ENCODE data around the gene ZNF407.
"Not testable (repeated sequence)": the region's sequence is repeated elsewhere in the genome, so short reads cannot be mapped to it uniquely, and the experiment has no call there.

Gene ZNF407

DNA sequence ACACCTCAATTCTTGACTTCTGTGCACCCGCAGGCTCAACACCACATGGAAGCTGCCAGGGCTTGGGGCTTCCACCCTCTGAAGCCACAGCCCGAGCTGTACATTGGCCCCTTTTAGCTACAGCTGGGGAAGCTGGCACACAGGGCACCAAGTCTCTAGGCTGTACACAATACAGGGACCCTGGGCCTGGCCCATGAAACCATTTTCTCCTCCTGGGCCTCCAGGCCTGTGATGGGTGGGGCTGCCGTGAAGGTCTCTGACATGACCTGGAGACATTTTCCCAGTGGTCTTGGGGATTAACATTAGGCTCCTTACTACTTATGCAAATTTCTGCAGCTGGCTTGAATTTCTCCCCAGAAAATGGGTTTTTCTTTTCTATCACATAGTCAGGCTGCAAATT lies 31.7 kb upstream of the ZNF407 start:
- H3K4me1 Mint-ChIP-seq; H3K4me3 Mint-ChIP-seq; H3K9me3 Mint-ChIP-seq; H3K27ac Mint-ChIP-seq (ENCODE audit: low read depth); ATAC-seq (replicated peaks; ENCODE audit: extremely low read depth, poor library complexity, severe bottlenecking); DNase-seq (ENCODE audit: low spot score in 2 of 2); H3K36me3 Mint-ChIP-seq (ENCODE audit: insufficient read depth): not testable (repeated sequence)
- peaks cover 43% of the 10 kb centered on the region for H3K27me3 Mint-ChIP-seq

DNA sequence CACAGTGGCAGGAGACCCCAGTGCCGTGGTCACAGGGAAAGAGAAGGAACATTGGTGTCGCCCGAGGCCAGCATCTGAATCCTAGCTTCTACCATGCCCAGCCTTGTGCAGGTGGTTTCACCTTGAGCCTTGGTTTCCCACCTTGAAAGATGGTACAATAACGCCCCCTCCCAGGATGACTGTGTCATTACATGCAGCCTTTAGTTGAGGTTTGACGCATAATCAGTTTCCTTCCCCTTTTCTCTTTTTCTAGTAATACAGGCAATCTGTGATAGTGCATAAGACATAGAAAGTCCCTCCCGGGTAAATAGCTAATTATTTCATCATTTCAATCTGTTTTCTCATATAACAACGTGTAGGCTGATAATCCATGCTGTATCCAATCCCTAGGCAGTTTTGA lies 29.8 kb upstream of the ZNF407 start:
- DNase-seq (ENCODE audit: low spot score in 2 of 2) = no peak
- no peak overlapping the region for H3K27ac Mint-ChIP-seq (ENCODE audit: low read depth)
- ATAC-seq (replicated peaks; ENCODE audit: extremely low read depth, poor library complexity, severe bottlenecking) = no peak

DNA sequence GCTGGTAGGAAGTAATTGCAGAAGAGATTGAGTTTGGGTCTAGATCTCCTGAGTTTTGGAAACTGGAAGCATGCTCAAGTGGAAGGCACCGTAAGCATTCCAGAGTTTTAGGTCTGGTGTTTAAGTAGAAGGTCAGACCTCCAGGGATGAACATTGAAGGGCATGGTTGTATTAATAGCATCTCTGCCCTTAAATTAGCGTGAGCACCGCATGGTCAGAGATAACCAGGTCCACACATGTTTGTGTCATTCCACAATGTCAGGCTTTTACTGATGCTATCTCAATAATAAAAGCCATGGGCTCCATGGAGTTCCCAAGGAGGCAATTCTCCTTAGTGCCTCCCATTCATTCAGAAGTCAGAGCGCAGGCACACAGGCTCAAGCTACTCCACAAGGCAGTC lies 28.3 kb upstream of the ZNF407 start:
- Mint-ChIP-seq H3K4me3 (no peak overlapping the region), H3K27ac (ENCODE audit: low read depth) (no peak overlapping the region), H3K27me3 (peaks cover 45% of the 10 kb centered on the region), H3K4me1 (no peaks in the 10 kb centered on the region), H3K9me3 (no peaks in the 10 kb centered on the region), H3K36me3 (ENCODE audit: insufficient read depth) (peaks cover 2% of the 10 kb centered on the region)
- no peak for DNase-seq (ENCODE audit: low spot score in 2 of 2)
- ATAC-seq (replicated peaks; ENCODE audit: extremely low read depth, poor library complexity, severe bottlenecking) = no peak

More for the DNA sequence above, 29.8 kb upstream of the ZNF407 start:
- no peak overlapping the region for H3K4me3 Mint-ChIP-seq
- H3K4me1 Mint-ChIP-seq = no peaks in the 10 kb centered on the region
- H3K27me3 Mint-ChIP-seq = peaks cover 43% of the 10 kb centered on the region
- H3K9me3 Mint-ChIP-seq = no peaks in the 10 kb centered on the region
- peaks cover 2% of the 10 kb centered on the region for H3K36me3 Mint-ChIP-seq (ENCODE audit: insufficient read depth)

DNA sequence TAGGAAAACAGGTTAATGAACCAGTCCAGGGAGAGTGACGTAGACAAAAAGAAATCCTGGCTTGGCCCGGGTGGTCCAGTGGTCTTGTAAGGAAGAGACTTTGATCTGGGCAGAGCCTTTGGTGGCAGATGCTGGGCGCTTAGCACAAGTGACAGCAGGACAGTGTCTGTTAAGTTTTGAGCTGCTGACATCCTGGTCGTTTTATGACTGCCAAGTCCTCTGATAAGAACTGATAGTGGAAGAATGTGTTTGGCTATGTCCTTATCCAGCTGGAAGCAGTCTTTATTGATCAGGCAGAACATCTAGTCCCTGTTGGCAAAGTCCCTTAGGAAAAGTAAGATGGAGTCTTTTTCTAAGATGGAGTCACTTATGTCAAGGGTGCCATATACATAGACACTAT lies 27.4 kb upstream of the ZNF407 start:
- H3K9me3 Mint-ChIP-seq = no peaks in the 10 kb centered on the region
- no peaks in the 10 kb centered on the region for H3K4me1 Mint-ChIP-seq
- peaks cover 49% of the 10 kb centered on the region for H3K27me3 Mint-ChIP-seq
- H3K36me3 Mint-ChIP-seq (ENCODE audit: insufficient read depth) = peaks cover 5% of the 10 kb centered on the region
- no peak overlapping the region for H3K27ac Mint-ChIP-seq (ENCODE audit: low read depth)
- DNase-seq (ENCODE audit: low spot score in 2 of 2) (no peak), ATAC-seq (replicated peaks; ENCODE audit: extremely low read depth, poor library complexity, severe bottlenecking) (no peak)
- H3K4me3 Mint-ChIP-seq = no peak overlapping the region

DNA sequence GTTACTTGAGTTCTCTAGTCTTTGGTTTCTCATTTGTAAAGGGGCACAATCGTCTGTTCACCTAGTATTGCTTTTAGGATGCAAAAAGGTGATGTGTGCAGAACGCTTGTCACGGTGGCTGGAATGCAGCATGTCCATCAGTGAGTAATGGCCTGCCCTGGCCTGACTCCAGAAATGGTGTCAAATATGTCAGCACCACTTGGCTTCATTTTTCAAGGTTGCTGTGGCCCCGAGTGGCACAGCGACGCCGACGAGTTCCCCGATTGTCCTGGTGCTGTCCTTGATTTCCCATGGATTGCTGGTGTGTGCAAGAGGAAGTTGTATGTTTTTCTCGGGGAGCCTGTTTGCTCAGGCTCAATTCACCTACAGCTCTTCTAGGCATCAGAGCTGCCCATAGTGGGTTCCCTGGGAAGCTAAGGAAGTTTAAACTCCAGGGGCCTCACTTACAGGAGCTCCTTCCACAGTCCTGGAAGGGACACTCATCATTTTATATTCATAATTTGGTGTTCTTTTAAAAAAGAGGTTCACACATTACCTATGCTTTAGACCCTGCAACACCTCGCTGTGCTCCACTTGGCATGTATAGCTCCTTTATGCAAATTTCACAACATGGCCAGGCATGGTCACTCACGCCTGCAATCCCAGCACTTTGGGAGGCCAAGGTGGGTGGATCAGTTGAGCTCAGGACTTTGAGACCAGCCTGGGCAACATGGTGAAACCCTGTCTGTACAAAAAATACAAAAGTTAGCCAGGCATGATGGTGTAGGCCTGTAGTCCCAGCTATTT lies 25.6 kb upstream of the ZNF407 start:
- no peak overlapping the region for H3K27ac Mint-ChIP-seq (ENCODE audit: low read depth)
- DNase-seq (ENCODE audit: low spot score in 2 of 2) = no peak
- peaks cover 5% of the 10 kb centered on the region for H3K36me3 Mint-ChIP-seq (ENCODE audit: insufficient read depth)
- no peak overlapping the region for H3K4me3 Mint-ChIP-seq
- no peaks in the 10 kb centered on the region for H3K4me1 Mint-ChIP-seq
- H3K9me3 Mint-ChIP-seq = no peaks in the 10 kb centered on the region
- H3K27me3 Mint-ChIP-seq = peaks cover 46% of the 10 kb centered on the region
- ATAC-seq (replicated peaks; ENCODE audit: extremely low read depth, poor library complexity, severe bottlenecking) = no peak

DNA sequence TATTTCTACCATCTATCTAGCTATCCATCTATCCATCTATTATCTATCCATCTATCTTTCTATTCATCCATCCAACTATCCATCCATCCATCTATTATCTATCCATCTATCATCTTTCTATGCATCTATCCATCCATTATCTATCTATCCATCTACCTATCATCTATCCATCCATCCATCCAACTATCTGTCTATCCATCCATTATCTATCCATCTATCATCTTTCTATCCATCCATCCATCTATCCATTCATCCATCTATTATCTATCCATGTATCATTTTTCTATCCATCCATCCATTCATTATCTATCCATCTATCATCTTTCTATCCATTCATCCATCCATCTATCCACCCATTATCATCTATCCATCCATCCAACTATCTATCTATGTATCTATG lies 24.6 kb upstream of the ZNF407 start:
- H3K27me3 Mint-ChIP-seq = peaks cover 37% of the 10 kb centered on the region
- H3K9me3 Mint-ChIP-seq = no peaks in the 10 kb centered on the region
- DNase-seq (ENCODE audit: low spot score in 2 of 2) (no peak), ATAC-seq (replicated peaks; ENCODE audit: extremely low read depth, poor library complexity, severe bottlenecking) (no peak)
- no peak overlapping the region for H3K27ac Mint-ChIP-seq (ENCODE audit: low read depth)
- no peak overlapping the region for H3K4me3 Mint-ChIP-seq
- no peaks in the 10 kb centered on the region for H3K4me1 Mint-ChIP-seq
- H3K36me3 Mint-ChIP-seq (ENCODE audit: insufficient read depth) = peaks cover 5% of the 10 kb centered on the region

DNA sequence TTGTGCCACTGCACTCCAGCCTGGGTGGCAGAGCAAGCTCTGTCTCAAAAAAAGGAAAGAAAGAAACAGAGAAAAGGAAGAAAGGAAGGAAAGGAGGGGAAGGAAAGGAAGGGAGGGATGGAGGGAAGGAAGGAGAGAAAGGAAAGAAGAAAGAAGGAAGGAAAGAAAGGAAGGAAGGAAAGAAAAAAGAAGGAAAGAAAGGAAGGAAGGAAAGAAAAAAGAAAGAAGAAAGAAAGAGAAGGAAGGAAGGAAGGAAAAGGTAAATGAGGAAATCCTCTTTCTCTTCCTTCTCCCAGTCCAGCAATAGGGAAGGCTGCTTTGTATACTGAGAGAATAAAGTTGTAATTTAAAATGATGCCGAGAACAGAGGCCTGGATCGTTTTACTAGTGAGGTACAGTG lies 22.8 kb upstream of the ZNF407 start:
- Mint-ChIP-seq H3K36me3 (ENCODE audit: insufficient read depth) (peaks cover 3% of the 10 kb centered on the region), H3K27ac (ENCODE audit: low read depth) (no peak overlapping the region), H3K4me3 (no peak overlapping the region), H3K27me3 (peaks cover 40% of the 10 kb centered on the region), H3K9me3 (no peaks in the 10 kb centered on the region), H3K4me1 (no peaks in the 10 kb centered on the region)
- DNase-seq (ENCODE audit: low spot score in 2 of 2) (no peak), ATAC-seq (replicated peaks; ENCODE audit: extremely low read depth, poor library complexity, severe bottlenecking) (no peak)

DNA sequence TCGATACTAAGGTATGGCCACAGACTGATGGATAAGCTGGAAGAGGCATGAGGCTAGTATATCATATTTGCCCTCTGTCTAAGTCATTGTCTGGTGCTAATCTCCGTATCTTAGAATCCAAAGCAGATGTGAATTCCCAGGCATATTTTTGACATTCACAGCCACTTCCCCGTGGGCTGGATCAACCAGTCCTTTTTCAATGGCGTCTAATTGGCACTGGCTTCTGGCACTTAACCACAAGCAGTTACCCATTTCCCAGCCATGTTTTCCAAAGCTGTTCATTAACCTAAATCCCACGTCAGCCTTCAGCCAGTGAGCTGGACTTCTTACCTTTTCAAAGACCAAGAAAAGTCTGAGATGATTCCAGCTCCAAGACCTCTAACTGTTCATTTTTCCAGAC lies 20.7 kb upstream of the ZNF407 start:
- Mint-ChIP-seq H3K27me3 (peaks cover 51% of the 10 kb centered on the region), H3K4me1 (no peaks in the 10 kb centered on the region), H3K9me3 (no peaks in the 10 kb centered on the region), H3K36me3 (ENCODE audit: insufficient read depth) (peaks cover 3% of the 10 kb centered on the region), H3K27ac (ENCODE audit: low read depth) (no peak overlapping the region), H3K4me3 (no peak overlapping the region)
- DNase-seq (ENCODE audit: low spot score in 2 of 2) (no peak), ATAC-seq (replicated peaks; ENCODE audit: extremely low read depth, poor library complexity, severe bottlenecking) (no peak)

DNA sequence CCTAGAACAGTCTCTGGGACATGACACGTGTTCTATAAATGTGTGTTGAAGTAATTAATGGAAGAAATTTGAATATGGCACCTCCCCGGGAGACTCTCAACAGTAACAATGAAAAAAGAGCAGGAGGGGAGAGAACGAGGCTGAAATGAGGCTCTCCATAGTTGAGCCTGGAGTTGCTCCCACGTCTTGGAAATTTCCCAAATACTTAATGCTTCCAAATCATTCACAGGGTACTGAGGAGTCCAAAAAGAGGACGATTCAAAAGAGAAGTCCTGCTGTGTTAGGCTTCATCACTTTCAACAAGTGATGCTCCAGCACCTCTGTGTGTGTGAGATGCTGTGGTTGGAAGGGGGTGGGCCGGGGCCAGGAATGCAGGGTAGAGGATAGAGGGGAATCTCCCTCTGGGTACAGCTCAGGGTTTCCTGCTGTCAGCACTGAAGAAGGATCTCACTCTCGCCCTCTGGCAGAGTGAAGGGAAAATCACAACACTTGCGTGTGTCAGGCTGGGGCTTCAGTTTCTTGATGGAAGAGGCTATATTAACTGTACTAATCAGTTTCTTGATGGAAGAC lies 18.1 kb upstream of the ZNF407 start:
- Mint-ChIP-seq H3K27me3 (peaks cover 68% of the 10 kb centered on the region), H3K4me1 (no peaks in the 10 kb centered on the region), H3K4me3 (no peak overlapping the region), H3K27ac (ENCODE audit: low read depth) (no peak overlapping the region), H3K9me3 (no peaks in the 10 kb centered on the region), H3K36me3 (ENCODE audit: insufficient read depth) (peaks cover 4% of the 10 kb centered on the region)
- no peak for DNase-seq (ENCODE audit: low spot score in 2 of 2)
- no peak for ATAC-seq (replicated peaks; ENCODE audit: extremely low read depth, poor library complexity, severe bottlenecking)

DNA sequence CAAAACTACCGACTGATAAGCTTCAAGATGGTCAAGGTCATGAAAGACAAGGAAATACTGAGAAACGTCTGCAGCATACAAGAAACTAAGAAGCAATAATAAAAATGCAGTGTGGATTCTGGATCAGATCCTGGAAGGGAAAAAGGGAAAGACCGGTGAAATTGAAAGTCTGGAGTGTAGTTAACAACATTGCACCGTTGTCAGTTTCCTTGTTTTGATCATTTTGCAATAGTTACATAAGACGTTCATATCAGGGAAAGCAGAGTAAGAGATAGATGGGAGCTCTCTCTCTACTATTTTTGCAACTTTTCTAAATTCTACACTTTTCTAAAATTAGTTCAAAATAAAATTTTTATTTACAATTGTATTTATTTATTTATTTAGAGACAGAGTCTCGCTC lies 15.0 kb upstream of the ZNF407 start:
- Mint-ChIP-seq H3K9me3 (no peaks in the 10 kb centered on the region), H3K27me3 (peaks cover 75% of the 10 kb centered on the region), H3K4me1 (no peaks in the 10 kb centered on the region), H3K36me3 (ENCODE audit: insufficient read depth) (peaks cover 2% of the 10 kb centered on the region), H3K4me3 (no peak overlapping the region), H3K27ac (ENCODE audit: low read depth) (no peak overlapping the region)
- DNase-seq (ENCODE audit: low spot score in 2 of 2) (no peak), ATAC-seq (replicated peaks; ENCODE audit: extremely low read depth, poor library complexity, severe bottlenecking) (no peak)

DNA sequence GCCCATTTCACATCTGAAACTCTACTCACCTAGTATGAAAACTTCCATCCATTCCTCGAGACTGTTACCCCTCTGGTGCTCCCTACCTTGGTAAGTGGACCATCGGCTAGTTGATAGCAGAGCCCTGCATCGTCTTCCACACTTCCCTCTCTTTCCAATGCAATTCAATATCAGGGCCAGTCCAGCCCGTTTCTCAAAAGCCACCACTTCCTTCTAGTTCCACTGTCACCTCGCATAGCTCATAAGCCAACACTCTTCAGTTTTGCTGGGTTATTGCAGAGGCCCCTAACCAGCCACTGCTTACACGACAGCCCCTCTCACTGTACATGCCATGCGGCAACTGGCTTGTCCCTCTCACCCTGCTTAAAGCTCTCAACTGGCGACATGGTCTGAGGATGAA lies 10.2 kb upstream of the ZNF407 start:
- Mint-ChIP-seq H3K27ac (ENCODE audit: low read depth) (no peak overlapping the region), H3K36me3 (ENCODE audit: insufficient read depth) (peaks cover 1% of the 10 kb centered on the region), H3K9me3 (no peaks in the 10 kb centered on the region), H3K4me1 (peaks cover 6% of the 10 kb centered on the region), H3K4me3 (no peak overlapping the region), H3K27me3 (peaks cover 37% of the 10 kb centered on the region)
- ATAC-seq (replicated peaks; ENCODE audit: extremely low read depth, poor library complexity, severe bottlenecking) (no peak), DNase-seq (ENCODE audit: low spot score in 2 of 2) (no peak)

DNA sequence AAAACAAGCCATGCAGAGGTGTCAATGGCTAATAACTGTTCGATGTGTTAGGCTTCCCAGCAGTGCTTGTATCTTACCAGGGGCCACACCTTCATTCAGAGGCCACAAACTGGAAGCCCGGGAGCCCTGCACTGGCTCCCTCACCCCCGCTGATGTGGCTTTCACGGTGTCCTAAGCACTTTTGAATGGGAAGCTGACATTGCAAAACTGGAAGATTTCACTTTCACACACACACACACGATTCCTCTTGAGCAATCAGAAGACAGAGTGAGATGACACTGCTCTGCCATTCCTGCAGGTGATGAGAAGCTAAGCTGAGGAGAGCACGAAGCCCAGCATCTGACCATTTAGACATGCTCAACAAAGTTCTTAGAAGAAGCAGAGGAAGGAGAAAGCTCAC lies 8.6 kb upstream of the ZNF407 start:
- peak overlapping the region; percentile 41 for H3K27ac Mint-ChIP-seq (ENCODE audit: low read depth)
- ATAC-seq (replicated peaks; ENCODE audit: extremely low read depth, poor library complexity, severe bottlenecking) (peak; percentile 28), DNase-seq (ENCODE audit: low spot score in 2 of 2) (no peak)
- H3K9me3 Mint-ChIP-seq = no peaks in the 10 kb centered on the region
- H3K4me3 Mint-ChIP-seq = no peak overlapping the region
- peaks cover 8% of the 10 kb centered on the region for H3K36me3 Mint-ChIP-seq (ENCODE audit: insufficient read depth)
- H3K27me3 Mint-ChIP-seq = peaks cover 23% of the 10 kb centered on the region
- H3K4me1 Mint-ChIP-seq = peaks cover 10% of the 10 kb centered on the region

DNA sequence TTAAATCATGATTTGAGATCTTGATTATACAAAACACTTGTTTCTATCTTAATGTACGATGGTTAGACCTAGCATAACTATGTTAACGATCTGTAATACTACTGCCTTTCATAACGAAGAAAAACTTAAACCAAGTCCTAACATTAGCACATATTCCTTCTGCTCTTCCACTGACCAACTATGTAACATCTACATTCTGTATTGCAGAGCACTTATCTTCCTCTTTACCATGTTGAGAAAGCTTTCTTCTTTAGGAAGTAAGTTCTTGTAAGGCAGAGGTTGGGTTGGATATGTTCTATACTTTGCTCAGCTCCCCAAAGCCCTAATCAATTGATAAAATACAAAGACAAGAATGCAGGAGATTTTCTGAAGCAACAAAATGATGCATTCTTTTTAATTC lies 7.9 kb upstream of the ZNF407 start:
- no peak for DNase-seq (ENCODE audit: low spot score in 2 of 2)
- peaks cover 19% of the 10 kb centered on the region for H3K27me3 Mint-ChIP-seq
- H3K36me3 Mint-ChIP-seq (ENCODE audit: insufficient read depth) = peaks cover 9% of the 10 kb centered on the region
- no peak overlapping the region for H3K27ac Mint-ChIP-seq (ENCODE audit: low read depth)
- no peak overlapping the region for H3K4me3 Mint-ChIP-seq
- H3K4me1 Mint-ChIP-seq = peaks cover 14% of the 10 kb centered on the region
- no peaks in the 10 kb centered on the region for H3K9me3 Mint-ChIP-seq
- ATAC-seq (replicated peaks; ENCODE audit: extremely low read depth, poor library complexity, severe bottlenecking) = no peak

All from central memory CD8-positive, alpha-beta T cell (primary cell).